MG63 (cell line): Measurements from ENCODE around the gene ZDHHC3. TPM values are rescaled to one million over a fixed set of nuclear protein-coding genes. Genes with fewer than 3 reads are reported as not detected.

Experiments
- DNase-seq: peaks from one replicate; pipeline ENCODE4 v3.0.0-alpha.2; 2020
- H3K27me3 ChIP-seq: fragments of 250-450 bp; sonication (Bioruptor Pico); 2 replicates; pipeline ENCODE4 v1.5.1; 2020; ENCODE audit warnings: mild to moderate bottlenecking, moderate library complexity
- H3K36me3 ChIP-seq: fragments of 250-450 bp; sonication (Bioruptor Pico); 2 replicates; pipeline ENCODE4 v1.5.1; 2020; ENCODE audit warnings: mild to moderate bottlenecking, moderate library complexity
- H3K4me3 ChIP-seq: fragments of 250-450 bp; sonication (Bioruptor Pico); 2 replicates; pipeline ENCODE4 v1.5.1; 2020; ENCODE audit warnings: mild to moderate bottlenecking, moderate library complexity
- H3K9me3 ChIP-seq: fragments of 250-450 bp; sonication (Bioruptor Pico); 2 replicates; pipeline ENCODE4 v1.5.1; 2020; ENCODE audit warnings: mild to moderate bottlenecking, moderate library complexity
- total RNA-seq: library from RNA; depleted of rRNA; stranded (reverse); fragments of >200 nt; shearing (Covaris generic); gene quantifications from 2 replicates; pipeline ENCODE4 v1.2.3, GENCODE V29; 2014; ENCODE audit warnings: low replicate concordance

The ZDHHC3 gene
- total RNA-seq, 1 experiment from 2014 or later = 28.5 TPM

GRCh38 chr3:44899683-44900367 is 76.1 kb downstream of the ZDHHC3 start:
- Histone ChIP-seq H3K9me3 (no peaks in the 10 kb centered on the region), H3K4me3 (no peak overlapping the region), H3K27me3 (no peaks in the 10 kb centered on the region), H3K36me3 (no peaks in the 10 kb centered on the region)
- no peak for DNase-seq

- no peaks in the 10 kb centered on the region for H3K9me3 ChIP-seq
- H3K36me3 ChIP-seq = no peaks in the 10 kb centered on the region
- no peaks in the 10 kb centered on the region for H3K27me3 ChIP-seq
- H3K4me3 ChIP-seq = no peak overlapping the region
- no peak for DNase-seq
These were observed 79.5 kb downstream of the ZDHHC3 start for GRCh38 chr3:44896440-44896839.

- no peaks in the 10 kb centered on the region for H3K27me3 ChIP-seq
- DNase-seq = no peak
- H3K36me3 ChIP-seq = no peaks in the 10 kb centered on the region
- H3K9me3 ChIP-seq = no peaks in the 10 kb centered on the region
- H3K4me3 ChIP-seq = no peak overlapping the region
These were observed 81.5 kb downstream of the ZDHHC3 start for GRCh38 chr3:44894485-44894884.

GRCh38 chr3:44893097-44893496 is 82.9 kb downstream of the ZDHHC3 start:
- H3K4me3 ChIP-seq = no peak overlapping the region
- H3K36me3 ChIP-seq = no peaks in the 10 kb centered on the region
- no peaks in the 10 kb centered on the region for H3K9me3 ChIP-seq
- H3K27me3 ChIP-seq = no peaks in the 10 kb centered on the region
- DNase-seq = no peak

- no peak for DNase-seq
- no peaks in the 10 kb centered on the region for H3K27me3 ChIP-seq
- no peak overlapping the region for H3K4me3 ChIP-seq
- H3K9me3 ChIP-seq = no peaks in the 10 kb centered on the region
- no peaks in the 10 kb centered on the region for H3K36me3 ChIP-seq
These were observed 83.3 kb downstream of the ZDHHC3 start for GRCh38 chr3:44892689-44893088.

- Histone ChIP-seq H3K9me3 (no peaks in the 10 kb centered on the region), H3K4me3 (no peak overlapping the region), H3K27me3 (no peaks in the 10 kb centered on the region), H3K36me3 (no peaks in the 10 kb centered on the region)
- DNase-seq = no peak
These were observed 85.1 kb downstream of the ZDHHC3 start for GRCh38 chr3:44890852-44891251.

GRCh38 chr3:44890258-44890657 is 85.7 kb downstream of the ZDHHC3 start:
- no peaks in the 10 kb centered on the region for H3K36me3 ChIP-seq
- no peaks in the 10 kb centered on the region for H3K27me3 ChIP-seq
- H3K4me3 ChIP-seq = no peak overlapping the region
- DNase-seq = no peak
- no peaks in the 10 kb centered on the region for H3K9me3 ChIP-seq

GRCh38 chr3:44887101-44887500 is 88.9 kb downstream of the ZDHHC3 start:
- H3K9me3 ChIP-seq = no peaks in the 10 kb centered on the region
- no peak for DNase-seq
- H3K4me3 ChIP-seq = no peak overlapping the region
- no peaks in the 10 kb centered on the region for H3K27me3 ChIP-seq
- H3K36me3 ChIP-seq = no peaks in the 10 kb centered on the region

- H3K27me3 ChIP-seq = no peaks in the 10 kb centered on the region
- H3K4me3 ChIP-seq = no peak overlapping the region
- H3K36me3 ChIP-seq = no peaks in the 10 kb centered on the region
- no peaks in the 10 kb centered on the region for H3K9me3 ChIP-seq
- DNase-seq = no peak
These were observed 89.4 kb downstream of the ZDHHC3 start for GRCh38 chr3:44886561-44886960.

GRCh38 chr3:44885618-44886017 is 90.4 kb downstream of the ZDHHC3 start:
- no peaks in the 10 kb centered on the region for H3K27me3 ChIP-seq
- no peak overlapping the region for H3K4me3 ChIP-seq
- DNase-seq = peak; percentile 90
- no peaks in the 10 kb centered on the region for H3K36me3 ChIP-seq
- no peaks in the 10 kb centered on the region for H3K9me3 ChIP-seq

GRCh38 chr3:44883999-44884431 is 92.0 kb downstream of the ZDHHC3 start:
- no peaks in the 10 kb centered on the region for H3K9me3 ChIP-seq
- no peaks in the 10 kb centered on the region for H3K36me3 ChIP-seq
- no peak overlapping the region for H3K4me3 ChIP-seq
- DNase-seq = peak; percentile 77
- no peaks in the 10 kb centered on the region for H3K27me3 ChIP-seq

- Histone ChIP-seq H3K9me3 (no peaks in the 10 kb centered on the region), H3K4me3 (no peak overlapping the region), H3K36me3 (no peaks in the 10 kb centered on the region), H3K27me3 (no peaks in the 10 kb centered on the region)
- no peak for DNase-seq
These were observed 92.6 kb downstream of the ZDHHC3 start for GRCh38 chr3:44883213-44883955.

GRCh38 chr3:44880284-44880683 is 95.7 kb downstream of the ZDHHC3 start:
- Histone ChIP-seq H3K36me3 (no peaks in the 10 kb centered on the region), H3K27me3 (no peaks in the 10 kb centered on the region), H3K4me3 (no peak overlapping the region), H3K9me3 (no peaks in the 10 kb centered on the region)
- DNase-seq = no peak

- Histone ChIP-seq H3K9me3 (no peaks in the 10 kb centered on the region), H3K27me3 (no peaks in the 10 kb centered on the region), H3K4me3 (no peak overlapping the region), H3K36me3 (no peaks in the 10 kb centered on the region)
- DNase-seq = no peak
These were observed 98.6 kb downstream of the ZDHHC3 start for GRCh38 chr3:44877333-44877732.

GRCh38 chr3:44875596-44875995 is 100.4 kb downstream of the ZDHHC3 start:
- H3K27me3 ChIP-seq = no peaks in the 10 kb centered on the region
- H3K4me3 ChIP-seq = no peak overlapping the region
- no peak for DNase-seq
- H3K9me3 ChIP-seq = no peaks in the 10 kb centered on the region
- no peaks in the 10 kb centered on the region for H3K36me3 ChIP-seq
